BE2C (cell line): ENCODE data around the gene OR51B2. TPM values are rescaled to one million over a fixed set of nuclear protein-coding genes. Genes with fewer than 3 reads are reported as not detected.
"Not testable (repeated sequence)": the region's sequence is repeated elsewhere in the genome, so short reads cannot be mapped to it uniquely, and the experiment has no call there.

Experiments used
- DNase-seq: peaks from one replicate; pipeline ENCODE4 v3.0.0-alpha.2; 2020
- H3K27me3 ChIP-seq: fragments of 250-450 bp; sonication (Bioruptor Pico); 2 replicates; pipeline ENCODE4 v1.5.1; 2020; ENCODE audit warnings: mild to moderate bottlenecking
- H3K36me3 ChIP-seq: fragments of 250-450 bp; sonication (Bioruptor Pico); 2 replicates; pipeline ENCODE4 v1.5.1; 2020; ENCODE audit warnings: mild to moderate bottlenecking
- H3K4me1 ChIP-seq: fragments of 250-450 bp; sonication (Bioruptor Pico); 2 replicates; pipeline ENCODE4 v1.5.1; 2020
- H3K4me3 ChIP-seq: 2 replicates; pipeline ENCODE4 v1.5.1; 2011; ENCODE audit warnings: low read depth, low read length
- H3K9me3 ChIP-seq: fragments of 250-450 bp; sonication (Bioruptor Pico); 2 replicates; pipeline ENCODE4 v1.5.1; 2020
- CTCF ChIP-seq: IDR thresholded peaks from 2 replicates; pipeline ENCODE4 v1.5.1; 2012; ENCODE audit warnings: mild to moderate bottlenecking, low read depth, low read length
- polyA plus RNA-seq: library from polyadenylated mRNA; unstranded; fragments of >200 nt; gene quantifications from one replicate; pipeline ENCODE4 v1.2.1, GENCODE V29; 2012; ENCODE audit warnings: low read depth, missing spikeins; ENCODE audit not compliant: insufficient read length, insufficient read depth

OR51B2 gene
- polyA plus RNA-seq: not detected

DNA sequence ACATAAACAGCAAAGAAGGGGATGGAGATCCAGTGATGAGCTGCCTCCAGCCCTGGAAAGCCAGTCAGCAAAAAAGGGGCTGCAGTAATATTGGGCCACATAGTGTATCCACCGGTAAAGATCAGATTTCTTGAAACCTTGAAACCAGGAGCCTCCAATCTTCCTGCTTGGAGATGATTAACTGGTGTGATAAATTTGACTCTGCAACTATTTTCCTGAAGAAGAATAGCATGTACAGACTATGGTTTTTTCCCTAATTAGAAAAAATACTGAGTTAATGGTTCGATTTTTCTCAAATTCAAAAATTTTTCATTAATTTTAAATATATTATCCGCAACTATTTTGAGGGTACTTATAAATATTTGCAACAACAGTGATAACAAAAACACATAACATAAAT, at the start of gene OR51B2:
Gene OR51B2 (minus strand): TSS at position 101 of the 400 bp plus-strand sequence. CDS start 0 bp downstream, at position 101.
- no peak for TF ChIP-seq CTCF
- Histone ChIP-seq H3K27me3 (no peaks in the 10 kb centered on the region), H3K9me3 (no peaks in the 10 kb centered on the region), H3K4me1 (no peaks in the 10 kb centered on the region), H3K36me3 (no peaks in the 10 kb centered on the region), H3K4me3 (no peak within 1 kb of the TSS)
- DNase-seq: no peak

DNA sequence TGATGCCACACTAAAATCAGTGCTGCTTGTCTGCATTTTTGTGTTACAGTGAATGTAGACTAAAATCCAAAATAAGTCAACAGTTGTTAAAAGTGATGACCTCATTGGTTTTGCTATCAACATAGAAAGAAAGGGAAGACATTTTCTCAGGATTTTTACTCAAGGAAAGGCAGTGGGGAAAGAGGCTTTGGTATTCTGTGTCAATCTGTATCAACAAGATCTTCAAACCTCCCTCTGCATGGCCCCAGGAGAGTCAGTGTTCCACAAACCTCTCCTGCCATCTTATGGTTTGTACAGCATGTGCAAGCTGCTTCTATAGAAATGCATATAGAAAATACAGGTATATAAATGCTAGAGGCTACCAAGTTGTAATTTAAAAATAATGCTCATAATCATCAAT, 45.7 kb upstream of the OR51B2 start:
- H3K4me1 ChIP-seq: no peaks in the 10 kb centered on the region
- no peaks in the 10 kb centered on the region for H3K27me3 ChIP-seq
- DNase-seq: no peak
- no peak for TF ChIP-seq CTCF
- no peaks in the 10 kb centered on the region for H3K9me3 ChIP-seq
- no peaks in the 10 kb centered on the region for H3K36me3 ChIP-seq
- H3K4me3 ChIP-seq: no peak overlapping the region

- Histone ChIP-seq H3K27me3 (no peaks in the 10 kb centered on the region), H3K9me3 (no peaks in the 10 kb centered on the region), H3K36me3 (no peaks in the 10 kb centered on the region), H3K4me3 (no peak overlapping the region), H3K4me1 (no peaks in the 10 kb centered on the region)
- TF ChIP-seq CTCF: no peak
- DNase-seq: no peak
Observed at GRCh38 chr11:5368502-5369043, 44.5 kb upstream of the OR51B2 start.

GRCh38 chr11:5367448-5368074, 43.5 kb upstream of the OR51B2 start:
- no peak for DNase-seq
- Histone ChIP-seq H3K4me1 (no peaks in the 10 kb centered on the region), H3K36me3 (no peaks in the 10 kb centered on the region), H3K4me3 (no peak overlapping the region), H3K9me3 (no peaks in the 10 kb centered on the region), H3K27me3 (no peaks in the 10 kb centered on the region)
- no peak for TF ChIP-seq CTCF

- no peak for DNase-seq
- Histone ChIP-seq H3K9me3 (no peaks in the 10 kb centered on the region), H3K27me3 (no peaks in the 10 kb centered on the region), H3K4me1 (no peaks in the 10 kb centered on the region), H3K36me3 (no peaks in the 10 kb centered on the region), H3K4me3 (no peak overlapping the region)
- no peak for TF ChIP-seq CTCF
Observed at GRCh38 chr11:5366856-5367255, 42.8 kb upstream of the OR51B2 start.

- H3K36me3 ChIP-seq, H3K27me3 ChIP-seq, H3K4me1 ChIP-seq, H3K9me3 ChIP-seq, H3K4me3 ChIP-seq, DNase-seq: not testable (repeated sequence)
Observed at GRCh38 chr11:5366365-5366764, 42.3 kb upstream of the OR51B2 start.

DNA sequence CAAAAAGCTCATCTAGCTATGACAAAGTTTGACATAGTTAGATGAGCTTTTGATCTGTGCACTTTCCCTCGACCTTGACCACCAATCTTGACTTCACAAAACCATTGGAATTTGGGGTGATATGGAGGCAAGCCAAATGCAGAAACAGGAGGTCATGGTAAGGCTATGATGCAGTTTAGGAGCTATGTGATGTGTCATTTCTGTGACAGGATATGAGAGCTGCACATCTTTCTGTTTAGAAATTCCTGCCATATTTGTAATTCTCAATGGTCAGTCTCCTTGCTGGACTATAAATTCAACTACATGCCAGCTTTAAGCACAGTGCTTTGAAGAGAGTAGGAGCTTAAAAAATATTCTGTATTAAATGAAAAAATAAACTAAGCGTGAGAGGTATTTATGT, 40.1 kb upstream of the OR51B2 start:
- Histone ChIP-seq H3K27me3 (no peaks in the 10 kb centered on the region), H3K4me1 (no peaks in the 10 kb centered on the region), H3K9me3 (no peaks in the 10 kb centered on the region), H3K4me3 (no peak overlapping the region), H3K36me3 (no peaks in the 10 kb centered on the region)
- no peak for TF ChIP-seq CTCF
- no peak for DNase-seq
